ENCODE results near the gene MAD1L1. TPM values are rescaled to one million over a fixed set of nuclear protein-coding genes. Genes with fewer than 3 reads are reported as not detected.

The MAD1L1 gene
- total RNA-seq, 6 experiments from 2014 or later, result 15.1 to 37.4 (median 20.5) TPM

- Histone ChIP-seq H3K36me3 (no peaks in the 10 kb centered on the region), H3K9me3 (no peaks in the 10 kb centered on the region), H3K4me3 (no peak overlapping the region), H3K27me3 (no peaks in the 10 kb centered on the region), H3K4me1 (peaks cover 0 to 2% (median 0%) of the 10 kb centered on the region in 4 donors), H3K27ac (no peak overlapping the region)
- peak in 1 of 3 donors; percentile 9 for DNase-seq
- intact Hi-C loops (cut with DNase I), result no loop called here
- 98% methylated on average over 20 of the region's 25 CpGs for WGBS (ENCODE audit: insufficient coverage, low coverage, low lambda C conversion rate, missing lambda C conversion rate)
- ATAC-seq, result no peak
- TF ChIP-seq CTCF (IDR thresholded peaks at IDR 0.05), result no peak
- no peak for TF ChIP-seq POLR2A (IDR thresholded peaks at IDR 0.05)
Measured at GRCh38 chr7:1964211-1964912, 268.4 kb downstream of the MAD1L1 start.

- peak in 1 of 3 donors; percentile 21 for DNase-seq
- H3K27ac ChIP-seq, result no peak overlapping the region
- WGBS (ENCODE audit: insufficient coverage, low coverage, low lambda C conversion rate, missing lambda C conversion rate), result no CpG with 5 or more reads among the region's 15 CpGs
- H3K4me1 ChIP-seq, result no peaks in the 10 kb centered on the region
- no peak for TF ChIP-seq CTCF (IDR thresholded peaks at IDR 0.05)
- H3K27me3 ChIP-seq, result no peaks in the 10 kb centered on the region
- no peaks in the 10 kb centered on the region for H3K9me3 ChIP-seq
- no peaks in the 10 kb centered on the region for H3K36me3 ChIP-seq
- no peak overlapping the region for H3K4me3 ChIP-seq
- no peak for ATAC-seq
- intact Hi-C loops (cut with DNase I), result no loop called here
Measured at GRCh38 chr7:1963575-1963974, 269.2 kb downstream of the MAD1L1 start.

- no peaks in the 10 kb centered on the region for H3K4me1 ChIP-seq
- H3K36me3 ChIP-seq, result no peaks in the 10 kb centered on the region
- DNase-seq (no peak), ATAC-seq (no peak)
- H3K9me3 ChIP-seq, result no peaks in the 10 kb centered on the region
- H3K27me3 ChIP-seq, result no peaks in the 10 kb centered on the region
- H3K4me3 ChIP-seq, result no peak overlapping the region
- H3K27ac ChIP-seq, result no peak overlapping the region
- no peak for TF ChIP-seq POLR2A (IDR thresholded peaks at IDR 0.05)
- TF ChIP-seq CTCF (IDR thresholded peaks at IDR 0.05), result no peak
- intact Hi-C loops (cut with DNase I), result no loop called here
- 79% methylated on average over 15 of the region's 15 CpGs for WGBS (ENCODE audit: insufficient coverage, low coverage, low lambda C conversion rate, missing lambda C conversion rate)
Measured at GRCh38 chr7:1961701-1962276, 271.0 kb downstream of the MAD1L1 start.

- Histone ChIP-seq H3K27me3 (no peaks in the 10 kb centered on the region), H3K4me1 (no peaks in the 10 kb centered on the region), H3K36me3 (no peaks in the 10 kb centered on the region), H3K27ac (no peak overlapping the region), H3K9me3 (no peaks in the 10 kb centered on the region), H3K4me3 (no peak overlapping the region)
- 89% methylated on average over 5 of the region's 13 CpGs for WGBS (ENCODE audit: insufficient coverage, low coverage, low lambda C conversion rate, missing lambda C conversion rate)
- DNase-seq (peak in 1 of 3 donors; percentile 7), ATAC-seq (no peak)
- intact Hi-C loops (cut with DNase I), result no loop called here
- TF ChIP-seq POLR2A (IDR thresholded peaks at IDR 0.05) (no peak), CTCF (IDR thresholded peaks at IDR 0.05) (no peak)
Measured at GRCh38 chr7:1959305-1959704, 273.4 kb downstream of the MAD1L1 start.
